Neural cell (in vitro differentiated cells): ENCODE results near the gene CLEC20A. TPM values are rescaled to one million over a fixed set of nuclear protein-coding genes. Genes with fewer than 3 reads are reported as not detected.

ENCODE experiments used
- H2AFZ ChIP-seq: fragments of 200-600, 300-800 bp; sonication (generic), shearing (Covaris generic); 2 replicates; pipeline ENCODE4 v1.6.0; 2014; ENCODE audit warnings: low read depth, mild to moderate bottlenecking, antibody characterized with exemption, low read length, moderate library complexity
- H3F3A ChIP-seq: fragments of 200-600 bp; shearing (Covaris generic); 2 replicates; pipeline ENCODE4 v1.6.1; 2016; ENCODE audit warnings: mild to moderate bottlenecking, moderate library complexity, mixed read lengths, antibody characterized with exemption, low read length; ENCODE audit not compliant: insufficient read depth, poor library complexity, severe bottlenecking
- H3K27ac ChIP-seq: fragments of 200-600, 300-800 bp; sonication (generic), shearing (Covaris generic); 2 replicates; pipeline ENCODE4 v1.5.1; 2014; ENCODE audit warnings: mild to moderate bottlenecking, low read length, moderate library complexity
- H3K27me3 ChIP-seq: fragments of 300-800, 200-600 bp; sonication (generic), shearing (Covaris generic); 2 replicates; pipeline ENCODE4 v1.6.0; 2014; ENCODE audit warnings: mild to moderate bottlenecking, low read depth, low read length, moderate library complexity; ENCODE audit not compliant: insufficient read depth
- H3K36me3 ChIP-seq: fragments of 300-800, 200-600 bp; sonication (generic), shearing (Covaris generic); 2 replicates; pipeline ENCODE4 v1.5.1; 2014; ENCODE audit warnings: mild to moderate bottlenecking, antibody characterized with exemption, low read length, moderate library complexity; ENCODE audit not compliant: insufficient read depth
- H3K4me2 ChIP-seq: fragments of 300-800, 200-600 bp; sonication (generic), shearing (Covaris generic); 2 replicates; pipeline ENCODE4 v1.6.0; 2014; ENCODE audit warnings: mild to moderate bottlenecking, low read length
- H3K4me3 ChIP-seq: fragments of 300-800, 200-600 bp; sonication (generic), shearing (Covaris generic); 2 replicates; pipeline ENCODE4 v1.5.1; 2014; ENCODE audit warnings: mild to moderate bottlenecking, low read length, moderate library complexity
- H3K79me2 ChIP-seq: fragments of 200-600 bp; shearing (Covaris generic); replicated peaks from 2 replicates; pipeline ENCODE4 v1.6.0; 2014; ENCODE audit warnings: mild to moderate bottlenecking, low read length, moderate library complexity; ENCODE audit not compliant: insufficient read depth
- H3K9ac ChIP-seq: fragments of 300-800, 200-600 bp; sonication (generic), shearing (Covaris generic); 2 replicates; pipeline ENCODE4 v1.6.1; 2016; ENCODE audit warnings: mild to moderate bottlenecking, low read length, mixed read lengths
- H3K9me2 ChIP-seq: fragments of 200-600 bp; shearing (Covaris generic); 2 replicates; pipeline ENCODE4 v1.6.1; 2016; ENCODE audit warnings: mild to moderate bottlenecking, low read length, mixed read lengths; ENCODE audit not compliant: insufficient read depth
- H3K9me3 ChIP-seq: fragments of 200-600, 300-800 bp; sonication (generic), shearing (Covaris generic); 2 replicates; pipeline ENCODE4 v1.6.1; 2016; ENCODE audit warnings: mild to moderate bottlenecking, mixed run types, low read length, moderate library complexity, mixed read lengths
- H4K20me1 ChIP-seq: fragments of 200-600 bp; shearing (Covaris generic); 2 replicates; pipeline ENCODE4 v1.6.1; 2016; ENCODE audit warnings: mild to moderate bottlenecking, mixed run types; ENCODE audit not compliant: insufficient read depth
- EP300 ChIP-seq: fragments of 450-650 bp; conservative IDR thresholded peaks from 2 replicates; pipeline ENCODE4 v1.6.1; 2014; ENCODE audit warnings: antibody characterized with exemption, mild to moderate bottlenecking, moderate library complexity; ENCODE audit not compliant: poor library complexity, severe bottlenecking
- EZH2 ChIP-seq: fragments of 200-600, 300-800 bp; shearing (Covaris generic), sonication (generic); IDR thresholded peaks from 2 replicates; pipeline ENCODE4 v1.6.1; 2014; ENCODE audit warnings: antibody characterized with exemption, low read length, borderline replicate concordance, mild to moderate bottlenecking; ENCODE audit not compliant: insufficient read depth, poor library complexity, severe bottlenecking
- MXI1 ChIP-seq: fragments of 450-650 bp; conservative IDR thresholded peaks from 2 replicates; pipeline ENCODE4 v1.6.1; 2014; ENCODE audit warnings: antibody characterized with exemption, mild to moderate bottlenecking; ENCODE audit not compliant: poor library complexity, severe bottlenecking
- POLR2AphosphoS5 ChIP-seq: IDR thresholded peaks from 2 replicates; pipeline ENCODE4 v1.6.1; 2012
- RAD21 ChIP-seq: fragments of 450-650 bp; conservative IDR thresholded peaks from 2 replicates; pipeline ENCODE4 v1.6.1; 2014; ENCODE audit warnings: antibody characterized with exemption, mild to moderate bottlenecking, moderate library complexity
- SMC3 ChIP-seq: fragments of 450-650 bp; conservative IDR thresholded peaks from 2 replicates; pipeline ENCODE4 v1.6.1; 2014; ENCODE audit warnings: antibody characterized with exemption, mild to moderate bottlenecking, moderate library complexity; ENCODE audit not compliant: poor library complexity
- TAF1 ChIP-seq: IDR thresholded peaks from 2 replicates; pipeline ENCODE4 v1.6.1; 2012; ENCODE audit warnings: low read depth
- polyA plus RNA-seq: library from polyadenylated mRNA; depleted of rRNA; stranded (reverse); fragments of >200 nt; gene quantifications from 2 replicates; pipeline ENCODE4 v1.2.3, GENCODE V29; 2014
- TF ChIP-seq, protein P1 (sequence below): fragments of 450-650 bp; IDR thresholded peaks from 2 replicates; pipeline ENCODE4 v1.5.1; 2014; ENCODE audit warnings: antibody characterized with exemption, mild to moderate bottlenecking, moderate library complexity; ENCODE audit not compliant: poor library complexity, severe bottlenecking
- TF ChIP-seq, protein P2 (sequence below): IDR thresholded peaks from 2 replicates; pipeline ENCODE4 v1.6.1; 2012; ENCODE audit warnings: borderline replicate concordance

The CLEC20A gene
- polyA plus RNA-seq, 1 donor from 2014 or later = 0.78 TPM

DNA sequence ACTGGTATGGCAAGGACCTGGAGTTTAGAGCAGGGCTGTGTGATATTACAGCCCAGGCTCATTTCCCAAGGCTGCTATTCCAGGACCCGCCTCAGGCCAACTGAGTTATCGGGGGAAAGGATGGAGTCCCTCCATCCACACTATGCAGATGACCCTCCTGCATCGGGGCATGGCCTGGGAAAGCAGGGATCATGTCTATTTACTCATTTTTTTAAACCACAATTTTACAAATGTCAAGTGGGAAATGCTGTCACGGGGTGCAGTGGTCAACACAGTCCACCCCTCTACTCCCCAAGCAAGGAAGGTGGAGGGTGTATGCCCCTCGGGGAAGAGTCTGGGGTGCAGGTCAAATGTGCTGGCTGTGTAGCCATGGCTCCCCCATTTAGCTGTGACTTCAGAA lies 6.1 kb upstream of the CLEC20A start:
- Histone ChIP-seq H3K9me2 (no peaks in the 10 kb centered on the region), H3K9ac (no peak overlapping the region), H3F3A (no peaks in the 10 kb centered on the region), H3K4me2 (no peak overlapping the region), H3K27ac (no peak overlapping the region), H4K20me1 (no peaks in the 10 kb centered on the region), H3K9me3 (no peaks in the 10 kb centered on the region), H2AFZ (no peak overlapping the region), H3K79me2 (no peaks in the 10 kb centered on the region), H3K36me3 (no peaks in the 10 kb centered on the region), H3K27me3 (no peaks in the 10 kb centered on the region), H3K4me3 (no peak overlapping the region)
- TF ChIP-seq SMC3 (no peak), TAF1 (no peak), EZH2 (no peak), POLR2AphosphoS5 (no peak), EP300 (no peak), RAD21 (no peak), MXI1 (no peak)
- TF ChIP-seq, protein P1, sequence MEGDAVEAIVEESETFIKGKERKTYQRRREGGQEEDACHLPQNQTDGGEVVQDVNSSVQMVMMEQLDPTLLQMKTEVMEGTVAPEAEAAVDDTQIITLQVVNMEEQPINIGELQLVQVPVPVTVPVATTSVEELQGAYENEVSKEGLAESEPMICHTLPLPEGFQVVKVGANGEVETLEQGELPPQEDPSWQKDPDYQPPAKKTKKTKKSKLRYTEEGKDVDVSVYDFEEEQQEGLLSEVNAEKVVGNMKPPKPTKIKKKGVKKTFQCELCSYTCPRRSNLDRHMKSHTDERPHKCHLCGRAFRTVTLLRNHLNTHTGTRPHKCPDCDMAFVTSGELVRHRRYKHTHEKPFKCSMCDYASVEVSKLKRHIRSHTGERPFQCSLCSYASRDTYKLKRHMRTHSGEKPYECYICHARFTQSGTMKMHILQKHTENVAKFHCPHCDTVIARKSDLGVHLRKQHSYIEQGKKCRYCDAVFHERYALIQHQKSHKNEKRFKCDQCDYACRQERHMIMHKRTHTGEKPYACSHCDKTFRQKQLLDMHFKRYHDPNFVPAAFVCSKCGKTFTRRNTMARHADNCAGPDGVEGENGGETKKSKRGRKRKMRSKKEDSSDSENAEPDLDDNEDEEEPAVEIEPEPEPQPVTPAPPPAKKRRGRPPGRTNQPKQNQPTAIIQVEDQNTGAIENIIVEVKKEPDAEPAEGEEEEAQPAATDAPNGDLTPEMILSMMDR = no peak

DNA sequence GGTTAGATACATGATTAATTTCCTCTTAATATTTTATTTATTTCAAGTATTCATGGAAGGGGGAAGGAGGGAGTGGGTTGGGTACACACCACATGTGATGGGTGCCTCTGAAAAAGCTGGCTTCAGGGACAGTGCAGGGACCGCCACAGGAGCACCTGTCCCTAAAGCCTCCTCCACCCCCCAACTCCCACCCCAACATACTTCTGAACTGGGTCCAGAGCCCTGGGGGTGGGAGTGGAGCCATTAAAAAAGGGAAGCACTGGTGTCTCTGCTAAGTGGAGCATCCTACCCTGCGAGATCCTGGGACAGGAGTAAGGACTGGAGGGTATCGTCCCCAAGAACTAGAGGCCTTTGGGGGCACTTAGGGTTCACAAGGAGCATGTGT lies 5.6 kb upstream of the CLEC20A start:
- Histone ChIP-seq H3K9me2 (no peaks in the 10 kb centered on the region), H3K9ac (no peak overlapping the region), H3K27me3 (no peaks in the 10 kb centered on the region), H3K4me2 (no peak overlapping the region), H3K4me3 (no peak overlapping the region), H3K79me2 (no peaks in the 10 kb centered on the region), H3K9me3 (no peaks in the 10 kb centered on the region), H2AFZ (no peak overlapping the region), H3K36me3 (no peaks in the 10 kb centered on the region), H3F3A (no peaks in the 10 kb centered on the region), H3K27ac (no peak overlapping the region), H4K20me1 (no peaks in the 10 kb centered on the region)
- no peak for TF ChIP-seq RAD21
- no peak for TF ChIP-seq POLR2AphosphoS5
- no peak for TF ChIP-seq MXI1
- no peak for TF ChIP-seq TAF1
- TF ChIP-seq SMC3 = no peak

DNA sequence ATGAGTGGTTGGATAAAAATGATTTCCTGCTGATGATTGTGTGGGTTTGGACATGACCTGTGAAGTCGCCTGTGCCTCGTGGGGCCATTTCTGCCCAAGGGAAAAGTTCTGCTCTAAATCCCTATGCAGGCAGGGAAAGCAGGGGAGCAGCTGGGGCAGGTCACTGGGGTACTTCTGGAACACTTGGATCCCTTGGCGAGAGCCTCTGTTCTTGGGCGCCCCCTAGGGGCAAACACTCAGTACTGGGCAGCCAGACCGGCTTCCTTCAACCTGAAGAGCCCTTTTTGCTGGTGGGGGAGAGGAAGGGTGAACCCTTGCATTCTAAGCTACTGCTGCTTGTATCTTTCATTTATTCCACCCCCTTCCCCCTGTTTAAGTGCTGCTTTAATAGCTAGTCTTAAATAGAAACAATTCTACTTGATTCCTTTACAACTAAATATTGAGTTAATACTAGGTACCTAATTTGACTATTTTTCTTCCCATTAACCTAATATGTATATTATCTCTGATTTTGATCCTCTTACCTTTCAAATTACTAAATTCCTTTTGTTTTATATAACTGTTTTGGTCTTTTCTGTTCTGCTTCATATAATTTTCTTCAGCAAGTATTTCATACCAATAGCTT lies 5.1 kb upstream of the CLEC20A start:
- Histone ChIP-seq H3K36me3 (no peaks in the 10 kb centered on the region), H3K4me3 (no peak overlapping the region), H3F3A (no peaks in the 10 kb centered on the region), H3K9ac (no peak overlapping the region), H3K27me3 (no peaks in the 10 kb centered on the region), H3K9me2 (no peaks in the 10 kb centered on the region), H3K79me2 (no peaks in the 10 kb centered on the region), H3K9me3 (no peaks in the 10 kb centered on the region), H4K20me1 (no peaks in the 10 kb centered on the region), H3K27ac (no peak overlapping the region), H3K4me2 (no peak overlapping the region), H2AFZ (no peak overlapping the region)
- no peak for TF ChIP-seq POLR2AphosphoS5
- no peak for TF ChIP-seq EP300
- TF ChIP-seq, protein P1 = peak; percentile 50
- TF ChIP-seq EZH2 = no peak
- no peak for TF ChIP-seq TAF1
- peak; percentile 21 for TF ChIP-seq SMC3
- TF ChIP-seq RAD21 = peak; percentile 18
- no peak for TF ChIP-seq MXI1
- TF ChIP-seq, protein P2, sequence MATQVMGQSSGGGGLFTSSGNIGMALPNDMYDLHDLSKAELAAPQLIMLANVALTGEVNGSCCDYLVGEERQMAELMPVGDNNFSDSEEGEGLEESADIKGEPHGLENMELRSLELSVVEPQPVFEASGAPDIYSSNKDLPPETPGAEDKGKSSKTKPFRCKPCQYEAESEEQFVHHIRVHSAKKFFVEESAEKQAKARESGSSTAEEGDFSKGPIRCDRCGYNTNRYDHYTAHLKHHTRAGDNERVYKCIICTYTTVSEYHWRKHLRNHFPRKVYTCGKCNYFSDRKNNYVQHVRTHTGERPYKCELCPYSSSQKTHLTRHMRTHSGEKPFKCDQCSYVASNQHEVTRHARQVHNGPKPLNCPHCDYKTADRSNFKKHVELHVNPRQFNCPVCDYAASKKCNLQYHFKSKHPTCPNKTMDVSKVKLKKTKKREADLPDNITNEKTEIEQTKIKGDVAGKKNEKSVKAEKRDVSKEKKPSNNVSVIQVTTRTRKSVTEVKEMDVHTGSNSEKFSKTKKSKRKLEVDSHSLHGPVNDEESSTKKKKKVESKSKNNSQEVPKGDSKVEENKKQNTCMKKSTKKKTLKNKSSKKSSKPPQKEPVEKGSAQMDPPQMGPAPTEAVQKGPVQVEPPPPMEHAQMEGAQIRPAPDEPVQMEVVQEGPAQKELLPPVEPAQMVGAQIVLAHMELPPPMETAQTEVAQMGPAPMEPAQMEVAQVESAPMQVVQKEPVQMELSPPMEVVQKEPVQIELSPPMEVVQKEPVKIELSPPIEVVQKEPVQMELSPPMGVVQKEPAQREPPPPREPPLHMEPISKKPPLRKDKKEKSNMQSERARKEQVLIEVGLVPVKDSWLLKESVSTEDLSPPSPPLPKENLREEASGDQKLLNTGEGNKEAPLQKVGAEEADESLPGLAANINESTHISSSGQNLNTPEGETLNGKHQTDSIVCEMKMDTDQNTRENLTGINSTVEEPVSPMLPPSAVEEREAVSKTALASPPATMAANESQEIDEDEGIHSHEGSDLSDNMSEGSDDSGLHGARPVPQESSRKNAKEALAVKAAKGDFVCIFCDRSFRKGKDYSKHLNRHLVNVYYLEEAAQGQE = no peak
